GM12873 (cell line): ENCODE results near the gene BRPF1.

ENCODE experiments used
- TF ChIP-seq, protein P1 (sequence below): IDR thresholded peaks from 2 replicates; pipeline ENCODE4 v1.5.1; 2012; ENCODE audit warnings: low read depth, mild to moderate bottlenecking, moderate library complexity, low read length, control low read depth; ENCODE audit not compliant: insufficient read depth; ENCODE audit errors: missing control alignments

BRPF1 gene

DNA sequence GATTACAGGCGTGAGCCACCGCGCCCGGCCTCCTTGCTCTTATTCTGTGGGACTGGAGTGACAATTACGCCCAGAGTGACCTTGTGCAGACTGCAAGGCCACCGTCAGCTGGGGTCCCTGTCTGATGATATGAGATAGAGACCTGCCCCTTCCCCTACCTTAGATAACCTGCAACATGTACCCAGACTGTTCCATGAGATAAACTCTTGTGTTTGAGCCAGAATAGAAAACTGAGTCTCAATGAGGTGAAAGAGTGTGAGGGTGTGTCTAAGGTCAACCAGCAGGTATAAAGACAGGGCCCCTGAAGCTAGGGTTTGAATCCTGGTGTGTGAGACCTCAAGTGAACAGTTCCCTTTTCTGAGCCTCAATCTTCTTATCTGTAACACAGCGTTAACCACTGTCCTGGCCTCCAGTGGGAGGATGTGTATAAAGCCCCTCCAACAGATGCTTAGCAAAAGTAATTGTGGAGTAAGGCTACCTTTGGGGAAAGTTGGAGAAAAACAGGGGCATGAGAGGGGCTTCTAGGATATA lies 54.7 kb downstream of the BRPF1 start:
- TF ChIP-seq, protein P1, sequence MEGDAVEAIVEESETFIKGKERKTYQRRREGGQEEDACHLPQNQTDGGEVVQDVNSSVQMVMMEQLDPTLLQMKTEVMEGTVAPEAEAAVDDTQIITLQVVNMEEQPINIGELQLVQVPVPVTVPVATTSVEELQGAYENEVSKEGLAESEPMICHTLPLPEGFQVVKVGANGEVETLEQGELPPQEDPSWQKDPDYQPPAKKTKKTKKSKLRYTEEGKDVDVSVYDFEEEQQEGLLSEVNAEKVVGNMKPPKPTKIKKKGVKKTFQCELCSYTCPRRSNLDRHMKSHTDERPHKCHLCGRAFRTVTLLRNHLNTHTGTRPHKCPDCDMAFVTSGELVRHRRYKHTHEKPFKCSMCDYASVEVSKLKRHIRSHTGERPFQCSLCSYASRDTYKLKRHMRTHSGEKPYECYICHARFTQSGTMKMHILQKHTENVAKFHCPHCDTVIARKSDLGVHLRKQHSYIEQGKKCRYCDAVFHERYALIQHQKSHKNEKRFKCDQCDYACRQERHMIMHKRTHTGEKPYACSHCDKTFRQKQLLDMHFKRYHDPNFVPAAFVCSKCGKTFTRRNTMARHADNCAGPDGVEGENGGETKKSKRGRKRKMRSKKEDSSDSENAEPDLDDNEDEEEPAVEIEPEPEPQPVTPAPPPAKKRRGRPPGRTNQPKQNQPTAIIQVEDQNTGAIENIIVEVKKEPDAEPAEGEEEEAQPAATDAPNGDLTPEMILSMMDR, result no peak

GRCh38 chr3:9786825-9787669 lies 55.5 kb downstream of the BRPF1 start:
- TF ChIP-seq, protein P1, result peak; percentile 65

DNA sequence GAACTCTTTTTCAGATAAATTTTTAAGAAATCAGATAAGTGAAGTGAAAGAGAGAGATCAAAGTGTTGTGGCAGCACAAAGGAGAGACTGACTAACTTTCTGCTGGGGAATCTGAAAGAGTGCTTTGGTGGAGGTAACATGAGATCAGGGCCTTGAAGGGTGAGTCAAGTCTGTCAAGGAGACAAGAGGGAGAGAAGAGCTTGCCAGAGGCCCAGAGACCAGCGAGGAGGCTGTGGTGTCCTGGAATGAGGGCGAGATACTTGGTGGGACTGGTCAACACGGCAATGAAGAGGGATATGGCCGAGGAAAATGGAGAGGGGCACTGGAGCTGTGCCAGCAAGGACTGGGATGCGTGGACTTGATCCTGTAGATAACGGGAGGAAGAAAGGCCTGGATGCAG lies 56.2 kb downstream of the BRPF1 start:
- TF ChIP-seq, protein P1, result no peak

DNA sequence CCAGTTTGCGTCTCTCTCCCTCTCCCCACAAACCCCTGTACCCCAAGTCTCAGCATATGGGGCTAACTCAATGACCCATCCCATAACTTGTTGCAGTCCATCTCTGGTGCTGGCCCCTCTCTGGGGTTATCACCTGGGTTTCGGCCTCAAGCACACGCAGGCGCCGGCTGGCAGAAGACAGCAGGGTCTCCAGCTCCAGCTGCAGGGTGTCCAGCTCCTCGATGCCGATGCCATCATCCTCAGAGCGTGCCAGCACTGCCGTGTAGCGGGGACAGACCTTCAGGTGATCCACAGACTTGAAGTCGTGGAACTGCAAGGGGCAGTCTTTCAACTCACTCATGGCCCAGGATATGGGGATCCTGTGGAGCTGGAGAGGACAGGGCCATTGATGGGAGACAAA lies 59.6 kb downstream of the BRPF1 start:
- TF ChIP-seq, protein P1, result no peak

GRCh38 chr3:9791790-9792404 lies 60.4 kb downstream of the BRPF1 start:
- TF ChIP-seq, protein P1, result no peak

DNA sequence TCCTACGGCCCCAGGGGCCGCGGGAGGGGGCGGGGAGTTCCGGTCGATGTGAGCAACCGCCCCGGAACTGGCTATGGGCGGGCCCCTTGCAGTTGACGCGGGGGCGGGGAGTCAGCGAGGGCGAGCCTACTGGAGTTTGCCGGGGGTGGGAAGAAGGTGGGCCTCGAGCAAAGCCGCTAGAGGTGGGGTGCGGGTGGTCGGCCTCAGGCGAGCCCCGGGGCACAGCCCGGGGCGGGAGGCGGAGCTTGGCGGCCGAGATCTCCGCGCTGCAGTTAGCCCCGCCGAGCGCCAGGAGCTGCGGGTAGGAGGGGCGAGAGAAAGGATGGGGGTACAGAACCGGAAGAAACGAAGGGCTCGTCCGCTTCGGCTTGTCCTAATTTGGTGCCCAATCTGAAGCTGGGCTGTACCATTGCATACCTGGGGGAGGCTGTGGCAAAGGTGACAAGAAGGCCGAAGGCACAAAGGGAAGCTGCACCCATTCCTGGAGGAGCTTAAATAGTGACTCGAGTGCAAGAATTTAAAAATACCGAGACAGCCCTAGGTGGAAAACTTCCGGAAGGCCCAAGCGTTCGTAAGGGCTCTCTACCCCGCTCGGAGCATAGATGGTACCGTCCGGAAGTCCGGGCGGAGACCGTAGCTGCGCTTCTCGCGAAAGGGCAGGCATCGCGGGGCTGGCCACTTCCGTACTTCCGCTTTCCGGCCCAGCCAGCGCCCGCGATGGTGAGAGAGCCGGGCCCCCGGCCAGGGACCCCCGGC lies 61.0 kb downstream of the BRPF1 start, which contains the start of the genes ARPC4 and TADA3:
Gene ARPC4, plus strand, starts transcription at position 678 of the 756 bp plus-strand sequence. Its CDS starts 40 bp downstream, at position 718.
Gene TADA3, minus strand, starts transcription at position 69 of the 756 bp plus-strand sequence. CDS start 1,007 bp downstream, outside the sequence.
- TF ChIP-seq, protein P1, result no peak
